GM19438 (cell line): ENCODE measurements around the gene KSR1.
"Not testable (repeated sequence)": the region's sequence is repeated elsewhere in the genome, so short reads cannot be mapped to it uniquely, and the experiment has no call there.

ENCODE experiments used
- ATAC-seq: cut with Tn5 transposase; IDR thresholded peaks from one replicate; pipeline ENCODE4 v1.9.1; 2021; ENCODE audit warnings: low read depth; ENCODE audit not compliant: unreplicated experiment

Gene KSR1

DNA sequence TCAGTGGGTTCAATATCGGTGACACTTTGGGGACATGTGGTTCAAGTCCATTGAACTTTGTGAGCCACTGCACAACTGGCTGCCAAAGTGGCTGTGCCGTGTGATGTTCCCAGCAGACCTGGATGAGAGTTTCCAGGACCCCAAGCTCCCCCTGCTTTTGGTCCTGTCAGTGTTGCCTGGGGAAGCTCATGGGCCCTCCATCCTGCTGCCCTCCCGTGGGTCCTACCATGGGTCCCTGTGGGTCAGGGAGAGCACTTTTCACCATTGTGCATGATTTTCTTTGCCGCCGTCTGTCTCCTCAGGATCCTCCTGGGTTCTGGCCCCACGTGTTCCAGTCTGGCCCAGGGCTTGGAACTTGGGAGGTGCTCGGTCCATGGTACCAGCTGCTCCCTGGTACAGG lies 212.9 kb downstream of the KSR1 start:
- no peak for ATAC-seq

DNA sequence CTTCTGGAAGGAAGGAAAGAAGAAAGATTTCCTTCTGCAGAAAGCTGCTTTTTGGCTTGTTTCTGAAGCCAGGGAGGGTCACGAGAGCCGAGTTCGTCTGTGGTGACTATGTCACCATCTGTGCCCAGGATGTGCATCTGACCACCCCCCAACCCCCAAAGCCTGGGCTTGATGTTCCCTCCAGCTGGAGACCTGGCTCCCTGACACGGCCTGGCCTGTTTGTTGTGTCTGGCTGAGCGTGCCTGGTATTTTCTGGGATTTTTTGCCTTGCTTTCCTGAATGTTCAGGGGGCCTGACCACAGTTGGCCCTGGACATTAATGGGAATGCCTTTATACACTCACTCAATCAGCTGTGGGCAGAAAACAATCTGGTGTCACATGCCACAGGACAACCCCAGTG lies 213.6 kb downstream of the KSR1 start:
- no peak for ATAC-seq

DNA sequence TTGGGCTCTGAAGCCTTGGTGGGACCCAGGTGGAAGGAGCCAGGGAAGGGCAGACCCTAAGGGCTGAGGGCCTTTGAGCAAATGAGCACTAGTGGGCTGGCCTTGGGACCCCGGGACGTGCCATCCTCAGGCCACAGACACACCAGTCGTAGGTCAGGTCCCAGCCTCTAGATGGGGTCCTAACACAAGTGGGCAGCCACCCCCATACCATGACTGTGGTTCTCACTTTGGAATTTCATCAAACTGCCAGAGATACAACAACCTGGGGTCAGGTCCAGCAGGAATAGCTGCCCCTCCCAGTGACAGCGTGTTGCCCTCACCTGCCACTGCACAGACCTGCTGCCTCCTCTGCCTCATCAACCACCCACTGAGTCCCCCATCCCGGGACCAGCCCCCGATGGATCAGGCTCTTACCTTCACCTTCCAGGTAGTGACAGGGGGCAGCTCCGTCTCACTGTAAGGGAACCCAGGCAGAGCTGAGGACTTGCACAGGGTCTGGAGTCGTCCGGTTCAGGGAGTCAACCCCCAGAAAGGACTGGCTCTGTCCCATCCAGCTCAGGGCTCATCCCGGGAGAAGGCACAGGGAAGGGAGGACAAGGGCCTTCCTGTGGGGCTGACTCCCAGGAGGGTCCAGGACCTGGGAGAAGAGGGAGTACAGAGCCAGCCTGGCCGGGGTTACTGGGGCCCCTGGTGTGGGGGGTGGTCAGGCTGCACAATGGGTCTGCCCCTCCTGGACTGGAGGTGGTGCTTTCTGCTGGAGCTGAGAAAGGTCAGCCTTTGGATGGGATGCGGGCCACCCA lies 214.7 kb downstream of the KSR1 start:
- ATAC-seq, result no peak

DNA sequence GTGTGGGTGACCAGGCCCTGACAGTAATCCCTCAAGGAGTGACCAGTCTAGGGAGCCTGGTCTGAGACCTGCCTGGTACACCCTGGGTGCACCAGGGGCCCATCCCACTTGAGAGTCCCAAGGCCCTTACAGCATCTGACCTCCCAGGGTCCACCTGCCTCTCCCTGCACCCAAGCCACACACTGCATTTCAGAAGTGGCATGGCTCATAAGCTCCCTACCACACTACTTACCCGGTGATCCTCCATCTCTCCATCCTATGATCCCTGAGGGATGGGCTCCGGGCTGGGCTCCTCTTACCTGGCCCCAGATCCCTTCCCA lies 215.3 kb downstream of the KSR1 start:
- ATAC-seq, result no peak

DNA sequence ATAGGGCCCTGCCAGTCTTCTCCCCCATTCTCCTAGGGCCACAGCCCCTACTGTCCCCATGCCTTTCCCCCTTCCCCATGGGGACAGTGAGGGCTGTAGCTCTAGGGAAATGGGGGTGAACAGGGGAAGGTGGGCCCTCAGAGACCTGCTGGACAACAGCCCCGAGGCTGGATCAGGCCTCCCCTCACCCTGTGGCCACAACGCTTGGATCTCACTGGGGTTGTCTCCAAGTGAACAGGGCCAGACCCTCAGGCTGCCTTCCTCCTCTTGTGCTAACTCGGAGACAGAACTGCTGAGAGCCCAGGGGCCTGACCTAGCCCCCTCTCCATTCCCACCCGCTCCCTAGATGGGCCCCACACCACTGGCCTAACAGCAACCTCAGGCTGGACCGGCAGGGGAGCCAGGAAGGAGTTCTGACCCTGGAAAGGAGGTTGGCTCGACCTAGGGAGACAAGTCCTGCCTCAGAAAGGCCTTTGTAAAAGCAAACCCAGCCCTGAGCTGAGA lies 215.8 kb downstream of the KSR1 start:
- not testable (repeated sequence) for ATAC-seq

DNA sequence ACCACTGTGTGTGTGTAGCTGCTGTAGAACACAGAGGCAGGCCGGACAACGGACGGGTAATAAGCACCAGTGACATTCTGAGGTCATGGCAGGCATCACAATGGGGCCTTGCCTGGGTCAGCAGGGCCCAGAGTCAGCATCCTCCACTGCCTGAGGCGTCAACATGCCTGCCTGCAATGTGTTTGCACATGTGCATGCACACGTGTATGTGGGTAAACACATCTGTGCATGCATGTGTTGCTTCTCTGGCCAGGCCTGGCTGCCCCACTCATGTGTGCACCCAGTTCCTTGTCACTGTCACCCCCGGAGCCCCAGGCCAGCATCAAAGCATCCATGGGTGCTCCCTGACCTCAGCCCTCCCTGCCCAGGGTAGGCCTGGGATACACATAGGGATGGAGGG lies 218.1 kb downstream of the KSR1 start:
- ATAC-seq, result no peak
